HG03095 (cell line): ENCODE data around the gene KLHL18.
"Not testable (repeated sequence)": the region's sequence is repeated elsewhere in the genome, so short reads cannot be mapped to it uniquely, and the experiment has no call there.

Experiments used
- ATAC-seq: cut with Tn5 transposase; IDR thresholded peaks from one replicate; pipeline ENCODE4 v1.9.1; 2021; ENCODE audit warnings: moderate library complexity; ENCODE audit not compliant: unreplicated experiment

Gene KLHL18

DNA sequence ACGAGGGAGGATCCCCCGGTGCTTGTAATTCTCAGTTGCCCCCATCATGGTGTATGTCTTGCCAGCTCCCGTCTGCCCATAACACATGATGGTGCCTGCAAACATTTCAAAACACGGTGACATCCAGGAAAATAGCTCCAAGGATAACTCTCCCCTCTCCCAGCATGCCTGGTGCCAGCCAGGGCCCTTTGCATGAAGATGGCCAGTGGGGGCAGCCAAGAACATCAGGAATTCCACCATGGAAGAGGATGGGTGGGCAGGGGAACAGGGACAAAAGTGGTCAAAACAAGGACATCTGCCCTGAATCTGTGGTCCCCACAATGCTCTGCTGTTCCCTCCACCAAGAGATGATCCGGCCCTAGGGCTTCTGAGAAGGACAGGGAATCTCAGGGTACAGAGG is 9.2 kb upstream of the KLHL18 start:
- no peak for ATAC-seq

GRCh38 chr3:47274652-47275051 is 8.1 kb upstream of the KLHL18 start:
- ATAC-seq: no peak

- no peak for ATAC-seq
Observed at GRCh38 chr3:47276558-47276957, 6.2 kb upstream of the KLHL18 start.

GRCh38 chr3:47280519-47280918 is 2.2 kb upstream of the KLHL18 start:
- ATAC-seq: no peak

DNA sequence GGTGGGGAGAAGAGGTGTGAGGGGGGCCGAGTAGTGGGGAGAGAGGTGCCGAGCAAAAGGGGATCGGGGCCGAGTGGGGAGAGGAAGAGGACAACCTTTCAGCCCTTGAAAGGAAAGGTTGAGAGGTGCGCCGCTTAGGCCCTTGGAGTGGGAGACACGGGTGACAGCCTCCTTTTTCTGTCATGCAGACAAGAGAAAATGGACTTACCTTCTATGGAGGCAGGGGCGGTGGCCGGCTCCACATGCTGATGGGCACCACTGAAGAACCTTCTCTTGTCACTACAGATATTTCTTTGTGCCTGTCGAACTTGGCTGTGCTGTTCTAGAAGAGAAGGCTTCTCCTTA is 421 bp downstream of the KLHL18 start:
- no peak for ATAC-seq

GRCh38 chr3:47283591-47284364 is 1.0 kb downstream of the KLHL18 start:
- no peak for ATAC-seq

- ATAC-seq: no peak
Observed at GRCh38 chr3:47288966-47289910, 6.5 kb downstream of the KLHL18 start.

GRCh38 chr3:47291158-47291753 is 8.5 kb downstream of the KLHL18 start:
- ATAC-seq: no peak

DNA sequence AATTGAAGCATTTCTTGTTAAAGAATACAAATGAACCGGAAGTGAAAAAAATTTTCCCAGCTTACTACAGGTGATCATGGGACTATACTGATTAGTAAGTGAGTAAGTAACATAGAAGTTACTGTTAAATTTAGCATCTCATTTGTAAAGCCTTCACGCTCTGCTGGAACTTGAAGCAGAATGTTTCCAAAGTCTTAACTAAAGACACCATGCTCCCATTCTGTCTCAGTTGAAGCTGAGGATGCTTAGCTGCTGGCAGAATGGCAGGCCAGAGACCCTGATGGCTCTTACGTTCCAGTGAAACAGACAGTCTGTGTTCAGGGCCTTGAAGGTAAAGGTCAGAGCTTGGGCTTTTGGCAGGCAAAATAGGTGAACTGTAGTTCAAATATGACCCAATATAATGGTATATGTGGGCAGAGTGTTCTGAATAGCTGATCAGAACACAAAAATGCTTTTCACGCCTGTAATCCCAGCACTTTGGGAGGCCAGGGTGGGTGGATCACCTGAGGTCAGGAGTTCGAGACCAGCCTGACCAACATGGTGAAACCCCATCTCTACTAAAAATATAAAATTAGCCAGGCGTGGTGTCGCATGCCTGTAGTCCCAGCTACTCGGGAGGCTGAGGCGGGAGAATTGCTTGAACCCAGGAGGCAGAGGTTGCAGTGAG is 9.1 kb downstream of the KLHL18 start:
- ATAC-seq: peak; percentile 47

DNA sequence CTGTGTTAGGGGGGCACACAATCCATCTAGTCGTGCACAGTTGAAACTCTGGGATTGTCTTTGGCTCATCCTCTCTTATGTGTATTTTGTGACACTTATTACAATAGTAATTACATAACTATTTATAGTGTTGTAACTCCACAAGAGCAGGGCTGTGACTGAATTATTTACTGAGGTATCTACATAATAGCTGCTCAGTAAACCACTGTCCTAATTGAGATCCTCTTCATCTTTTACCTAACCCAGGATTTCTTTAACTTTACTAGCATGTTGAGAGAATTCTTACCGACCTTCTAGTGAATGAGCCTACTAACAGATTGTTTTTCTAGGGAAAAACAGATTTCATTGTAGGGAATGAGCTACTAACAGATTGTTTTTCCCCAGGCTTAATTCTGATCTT is 11.1 kb downstream of the KLHL18 start:
- ATAC-seq: no peak

- no peak for ATAC-seq
Observed at GRCh38 chr3:47294392-47294791, 11.6 kb downstream of the KLHL18 start.

GRCh38 chr3:47295322-47295721 is 12.6 kb downstream of the KLHL18 start:
- no peak for ATAC-seq

DNA sequence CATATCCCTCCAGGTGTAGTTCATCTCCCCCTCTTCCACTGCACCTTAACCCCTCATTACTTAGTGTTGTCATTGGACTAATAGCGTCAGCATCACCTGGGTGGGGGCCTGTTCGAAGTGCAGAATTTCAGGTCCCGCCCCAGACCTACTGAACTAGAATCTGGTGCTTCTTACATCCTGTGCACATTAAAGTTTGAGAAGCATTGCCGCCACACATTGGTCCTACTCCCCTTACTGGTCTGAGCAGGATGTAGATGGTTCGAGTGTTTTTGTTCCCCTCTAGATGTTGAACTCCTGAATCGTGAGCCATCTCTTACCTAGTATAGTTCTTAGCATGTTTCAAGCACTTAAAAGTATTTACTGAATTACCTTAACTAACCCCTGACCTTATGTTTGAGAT is 13.2 kb downstream of the KLHL18 start:
- no peak for ATAC-seq

DNA sequence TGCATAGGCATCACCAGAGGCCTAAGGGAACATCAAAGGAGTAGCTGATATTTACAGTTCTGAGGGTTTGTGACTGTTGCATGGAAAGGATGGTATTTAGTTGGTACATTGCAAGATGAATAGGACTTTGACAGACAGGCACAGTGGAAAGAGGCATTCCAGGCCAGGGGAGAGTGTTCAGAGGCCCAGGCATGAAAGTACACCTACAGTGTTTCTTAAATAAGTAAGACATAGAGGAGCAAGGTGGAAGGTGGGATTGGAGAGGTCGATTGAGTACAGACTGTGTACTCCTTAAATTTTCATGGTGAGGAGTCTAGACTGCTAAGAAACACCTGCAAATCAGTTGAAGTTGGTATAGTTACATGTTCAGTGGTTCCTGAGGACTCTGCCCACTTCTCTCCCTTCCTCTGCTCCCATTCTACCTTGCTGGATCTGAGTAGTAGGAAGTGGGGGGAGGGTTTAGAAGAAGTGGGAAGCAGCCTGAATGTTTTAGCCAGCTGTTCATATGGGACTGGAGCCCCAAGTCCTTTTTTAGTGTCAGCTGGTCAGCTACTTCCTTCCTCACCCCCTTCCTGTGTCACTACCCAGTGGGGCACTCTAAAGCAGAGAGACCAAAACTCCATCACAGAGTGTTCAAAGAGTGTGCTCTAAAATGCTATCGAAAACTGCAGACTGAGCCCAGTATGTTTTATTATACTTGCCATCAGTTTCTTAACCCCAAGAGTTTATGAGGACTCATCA is 14.0 kb downstream of the KLHL18 start:
- no peak for ATAC-seq

GRCh38 chr3:47298439-47298838 is 15.7 kb downstream of the KLHL18 start:
- no peak for ATAC-seq

DNA sequence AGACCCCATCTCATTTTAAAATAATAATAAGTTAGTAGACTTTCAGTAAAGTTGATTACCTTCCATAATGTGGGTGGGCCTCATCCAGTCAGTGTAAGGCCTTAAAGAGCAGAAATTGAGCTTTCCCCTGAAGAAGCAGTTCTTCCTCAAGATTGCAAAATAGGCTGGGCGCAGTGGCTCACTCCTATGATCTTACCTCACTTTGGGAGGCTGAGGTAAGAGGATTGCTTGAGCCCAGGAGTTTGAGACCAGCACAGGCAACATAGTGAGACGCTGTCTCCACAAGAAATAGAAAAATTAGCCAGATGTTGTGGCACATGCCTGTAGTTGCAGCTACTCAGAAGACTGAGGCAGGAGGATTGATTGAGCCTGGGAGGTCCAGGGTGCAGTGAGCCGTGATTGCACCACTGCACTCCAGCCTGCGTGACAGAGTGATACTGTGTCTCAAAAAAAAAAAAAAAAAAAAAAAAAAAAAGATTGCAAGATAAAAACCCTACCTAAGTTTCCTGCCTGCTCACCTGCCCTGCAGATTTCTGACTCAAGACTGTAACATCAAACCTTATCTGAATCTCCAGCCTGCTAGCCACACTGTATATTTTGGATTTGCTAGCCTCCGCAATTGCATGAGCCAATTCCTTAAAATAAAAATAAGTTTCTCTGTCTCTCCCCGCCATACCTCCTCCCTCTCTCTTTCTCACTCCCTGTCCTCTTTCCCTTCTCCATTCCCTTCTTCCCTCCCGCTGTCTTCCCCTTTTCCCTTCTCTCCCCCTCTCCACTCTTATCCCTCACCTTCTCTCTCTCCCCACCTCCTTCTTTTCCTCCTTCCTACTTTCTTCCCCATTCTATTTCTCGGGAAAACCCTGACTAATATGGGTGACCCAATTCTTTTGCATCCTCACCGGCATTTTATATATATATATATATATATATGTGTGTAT is 16.9 kb downstream of the KLHL18 start:
- ATAC-seq: no peak

DNA sequence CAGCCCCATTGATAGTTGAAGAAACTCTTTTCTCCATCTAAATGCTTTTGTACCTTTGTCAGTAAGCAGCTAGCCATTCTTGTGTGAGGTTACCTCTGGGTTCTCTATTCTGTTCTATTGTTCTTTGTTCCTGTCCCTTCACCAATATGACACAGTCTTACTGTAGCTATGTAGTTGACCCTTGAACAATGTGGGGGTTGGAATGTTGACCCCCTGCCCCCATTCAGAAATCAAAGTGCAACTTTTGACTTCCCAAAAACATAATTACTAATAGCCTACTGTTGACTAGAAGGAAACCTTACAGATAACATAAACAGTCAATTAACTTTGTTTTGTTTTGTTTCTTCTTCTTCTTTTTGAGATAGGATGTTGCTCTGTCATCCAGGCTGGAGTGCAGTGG is 18.7 kb downstream of the KLHL18 start:
- ATAC-seq: no peak

DNA sequence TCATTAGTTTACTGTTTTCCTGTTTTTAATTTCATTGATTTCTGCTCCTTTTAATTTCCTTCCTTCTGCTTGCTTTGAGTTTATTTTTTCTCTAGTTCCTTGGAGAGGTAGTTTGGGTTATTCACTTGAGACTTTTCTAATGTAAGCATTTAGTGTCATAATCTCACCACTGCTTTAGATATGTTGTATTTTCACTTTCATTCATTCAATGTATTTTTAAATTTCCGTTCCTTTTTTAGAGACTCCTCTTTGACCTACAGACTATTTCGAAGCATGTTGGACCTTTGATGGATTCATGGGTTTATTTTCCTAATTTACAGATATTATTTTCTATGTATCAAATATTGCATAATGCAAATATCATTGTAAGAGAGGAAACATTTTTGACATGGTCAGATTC is 23.3 kb downstream of the KLHL18 start:
- no peak for ATAC-seq

DNA sequence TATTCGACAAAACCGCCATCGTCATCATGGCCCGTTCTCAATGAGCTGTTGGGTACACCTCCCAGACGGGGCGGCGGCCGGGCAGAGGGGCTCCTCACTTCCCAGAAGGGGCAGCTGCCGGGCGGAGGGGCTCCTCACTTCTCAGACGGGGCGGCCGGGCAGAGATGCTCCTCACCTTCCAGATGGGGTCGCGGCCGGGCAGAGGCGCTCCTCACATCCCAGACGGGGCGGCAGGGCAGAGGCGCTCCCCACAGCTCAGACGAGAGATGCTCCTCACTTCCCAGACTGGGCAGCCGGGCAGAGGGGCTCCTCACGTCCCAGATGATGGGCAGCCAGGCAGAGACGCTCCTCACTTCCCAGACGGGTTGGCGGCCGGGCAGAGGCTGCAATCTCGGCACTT is 26.5 kb downstream of the KLHL18 start:
- ATAC-seq: not testable (repeated sequence)
